K562 (cell line): ENCODE measurements around the gene DHRS13. TPM values are rescaled to one million over a fixed set of nuclear protein-coding genes. Genes with fewer than 3 reads are reported as not detected.

Experiments
- CEBPZ ChIP-seq: fragments of 150-350 bp; IDR thresholded peaks from 2 replicates; pipeline ENCODE4 v1.6.1; 2014; ENCODE audit warnings: low read depth, mild to moderate bottlenecking, low read length, borderline replicate concordance
- GATAD2B ChIP-seq: fragments of 450-650 bp; IDR thresholded peaks from 2 replicates; pipeline ENCODE4 v1.6.1; 2017; ENCODE audit warnings: mild to moderate bottlenecking, borderline replicate concordance
- HOXB6 ChIP-seq: fragments of 250-450 bp; sonication (Bioruptor Pico); IDR thresholded peaks from 2 replicates; pipeline ENCODE4 v1.5.1; 2022; ENCODE audit warnings: mild to moderate bottlenecking, borderline replicate concordance
- KLF16 ChIP-seq: IDR thresholded peaks from 2 replicates; pipeline ENCODE4 v1.6.1; 2016; ENCODE audit warnings: antibody characterized with exemption
- MCM7 ChIP-seq, 2 experiments: fragments of 450-650 bp; IDR thresholded peaks; 2 replicates each; pipeline ENCODE4 v1.6.1; 2016 to 2018
- POLR2H ChIP-seq: IDR thresholded peaks from 2 replicates; pipeline ENCODE4 v1.6.1; 2016; ENCODE audit warnings: missing genetic modification characterization, low read depth, mild to moderate bottlenecking, control low read depth, missing compliant biosample characterization, moderate library complexity
- SIRT6 ChIP-seq: IDR thresholded peaks from one replicate; pipeline ENCODE4 v1.6.1; 2012; ENCODE audit warnings: low read depth, mild to moderate bottlenecking, control low read depth, inconsistent platforms, low read length, moderate library complexity
- SREBF1 ChIP-seq: fragments of 150-350 bp; IDR thresholded peaks from 2 replicates; pipeline ENCODE4 v1.6.1; 2014; ENCODE audit warnings: antibody characterized with exemption, low read depth, low read length, borderline replicate concordance
- STAT6 ChIP-seq: sonication (generic); formaldehyde crosslinking; IDR thresholded peaks from 2 replicates; pipeline ENCODE4 v1.8.1; 2023; ENCODE audit warnings: mild to moderate bottlenecking, missing genetic modification reagents
- TEAD1 ChIP-seq, 2 experiments: fragments of 450-650 bp in 1 of 2; sonication (generic) in 1 of 2; formaldehyde crosslinking; IDR thresholded peaks; 2 replicates each; pipeline versions ENCODE4 v1.4.0 to v1.8.0; 2020 to 2022; ENCODE audit warnings: mild to moderate bottlenecking in 2 of 2, missing genetic modification reagents in 1 of 2
- ZBED1 ChIP-seq: IDR thresholded peaks from 2 replicates; pipeline ENCODE4 v1.6.1; 2014
- ZMIZ1 ChIP-seq, 2 experiments: fragments of 150-350 bp in 1 of 2; IDR thresholded peaks; 2 replicates each; pipeline ENCODE4 v1.6.1; 2012 to 2016; ENCODE audit warnings: low read depth in 2 of 2, low read length in 2 of 2, mild to moderate bottlenecking in 1 of 2, moderate library complexity in 1 of 2
- ZNF134 ChIP-seq: fragments of 250-450 bp; sonication (Bioruptor Pico); conservative IDR thresholded peaks from 2 replicates; pipeline ENCODE4 v1.4.0; 2020
- ZNF239 ChIP-seq: fragments of 250-450 bp; sonication (Bioruptor Pico); IDR thresholded peaks from 2 replicates; pipeline ENCODE4 v1.4.0; 2020; ENCODE audit warnings: mild to moderate bottlenecking
- ZNF324 ChIP-seq: fragments of 250-450 bp; sonication (Bioruptor Pico); IDR thresholded peaks from 2 replicates; pipeline ENCODE4 v1.4.0; 2020; ENCODE audit warnings: mild to moderate bottlenecking
- ZNF655 ChIP-seq: fragments of 250-450 bp; sonication (Bioruptor Pico); IDR thresholded peaks from 2 replicates; pipeline ENCODE4 v1.5.0; 2021
- polyA plus RNA-seq, 8 experiments: library from polyadenylated mRNA; depleted of rRNA in 4 of 8; stranded (reverse) in 5 of 8; unstranded in 3 of 8; fragments of >200 nt; fragmentation: Nextera tagmentation in 2 of 8; fragmentation: Illumina TruSeq in 1 of 8; extraction: Ambion mirVana in 2 of 8; extraction: Trizol in 1 of 8; gene quantifications; 2 replicates each; pipeline versions ENCODE4 v1.2.1 to v1.2.3, GENCODE V29; 2011 to 2014; ENCODE audit warnings: inconsistent platforms in 1 of 8, missing spikeins in 1 of 8
- total RNA-seq, 7 experiments: library from RNA; depleted of rRNA in 6 of 7; stranded (reverse); fragments of >200 nt in 6 of 7; fragmentation: Illumina TruSeq in 2 of 7; extraction: Trizol in 2 of 7; gene quantifications; 2 replicates each; pipeline versions ENCODE4 v1.2.1 to v1.2.3, GENCODE V29; 2011 to 2021; ENCODE audit warnings: low replicate concordance in 1 of 7

Gene DHRS13
- total and polyA plus RNA-seq, 9 of the 15 experiments (the other 6 are each of a cell fraction or from before 2014, with no cell fraction given) = 0.32 to 52.3 (median 34.3) TPM; not detected in 1

GRCh38 chr17:28896884-28897768 lies 5.8 kb downstream of the DHRS13 start, which contains the start of gene FLOT2 (continued):
- no peak; a peak in 1 of 4 replicates for TF ChIP-seq ZMIZ1 (IDR thresholded peaks at IDR 0.05; ENCODE audit: low read depth in 2 of 2, low read length in 2 of 2)
- TF ChIP-seq ZNF239 (CRISPR knock-in tag) = no peak
- TF ChIP-seq POLR2H (tag) = peak; percentile 72
- TF ChIP-seq HOXB6 = no peak
- TF ChIP-seq CEBPZ = no peak
- TF ChIP-seq TEAD1 (CRISPR knock-in tag; IDR thresholded peaks at IDR 0.05) = no peak; a peak in 1 of 4 replicates
- TF ChIP-seq ZNF655 (CRISPR knock-in tag) = no peak
- peak; percentile 34; the same call in 1 of the 2 replicates for TF ChIP-seq ZNF324 (CRISPR knock-in tag)
- TF ChIP-seq KLF16 = 0 out of 2 replicates have a peak, but pooled peaks have one; percentile 10
- no peak for TF ChIP-seq MCM7 (IDR thresholded peaks at IDR 0.05)
- TF ChIP-seq ZBED1 = peak; percentile 55; the same call in 1 of the 2 replicates
- no peak for TF ChIP-seq SIRT6
- TF ChIP-seq SREBF1 = no peak
- TF ChIP-seq STAT6 (CRISPR knock-in tag) = no peak; the same call in 1 of the 2 replicates
- TF ChIP-seq ZNF134 (CRISPR knock-in tag) = no peak
- TF ChIP-seq GATAD2B = peak; percentile 89
